ENCODE data around the gene DNAI2. TPM values are rescaled to one million over a fixed set of nuclear protein-coding genes. Genes with fewer than 3 reads are reported as not detected.

The DNAI2 gene
- total RNA-seq, 1 experiment from 2014 or later: not detected

DNA sequence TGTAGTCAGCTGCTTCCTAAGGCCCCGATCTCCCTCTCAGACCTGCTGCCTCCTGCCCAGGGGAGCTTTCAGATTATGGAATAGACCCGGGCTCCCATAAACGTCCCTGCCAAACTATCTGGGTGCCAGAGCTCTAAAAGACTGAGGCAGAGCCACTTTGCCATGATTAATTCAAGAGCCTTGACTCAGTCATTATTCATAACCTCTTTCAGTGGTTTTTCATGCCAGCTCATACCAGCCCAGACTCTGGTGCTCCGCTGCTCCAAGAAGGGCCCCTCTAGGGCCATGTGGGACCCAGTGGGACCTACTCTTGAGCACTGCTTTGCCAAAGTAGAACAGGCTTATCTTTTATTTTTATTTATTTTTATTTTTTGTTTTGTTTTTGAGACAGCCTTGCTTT, 23.9 kb downstream of the DNAI2 start:
- intact Hi-C loops (cut with micrococcal nuclease): no loop called here
- no peaks in the 10 kb centered on the region for H4K20me1 ChIP-seq (ENCODE audit: low read length)
- H3K4me3 ChIP-seq (ENCODE audit: low read length): no peak overlapping the region; the same call in 1 of the 2 replicates
- peak overlapping the region; percentile 54 for H3K27ac ChIP-seq (ENCODE audit: low read length)
- no peaks in the 10 kb centered on the region for H3K27me3 ChIP-seq (ENCODE audit: low read length)
- H3K79me2 ChIP-seq (ENCODE audit: low read length): no peaks in the 10 kb centered on the region
- peaks cover 21% of the 10 kb centered on the region for H3K4me1 ChIP-seq (ENCODE audit: insufficient read depth, low read length)
- peak overlapping the region; percentile 52 for H3K4me2 ChIP-seq (ENCODE audit: low read length)
- no peak overlapping the region for H3K9ac ChIP-seq (ENCODE audit: low read length)
- no peaks in the 10 kb centered on the region for H3K36me3 ChIP-seq (ENCODE audit: low read depth, low read length)
- no TSS peak for BruUV-seq (replicated peaks)
- no peaks in the 10 kb centered on the region for H3K9me3 ChIP-seq (ENCODE audit: low read length)
- ChIA-PET POLR2A (ENCODE audit: unreplicated experiment) (no interaction called here), CTCF (interaction anchor here (0.5 to 1.6 kb wide), 3 partner anchors 13 to 357 kb away, joined by 3 to 5 read pairs (median 4); partner anchors contain the start of gene TTYH2)
- peak overlapping the region; percentile 44; the same call in 1 of the 2 replicates for H2AFZ ChIP-seq (ENCODE audit: low read length)
- ATAC-seq (peak; percentile 76), DNase-seq (peak; percentile 92)
- H3F3A ChIP-seq (ENCODE audit: low read length, unreplicated experiment): no peaks in the 10 kb centered on the region
- no peaks in the 10 kb centered on the region for H3K9me2 ChIP-seq (replicated peaks; ENCODE audit: low read length)
- TF ChIP-seq, protein P1, sequence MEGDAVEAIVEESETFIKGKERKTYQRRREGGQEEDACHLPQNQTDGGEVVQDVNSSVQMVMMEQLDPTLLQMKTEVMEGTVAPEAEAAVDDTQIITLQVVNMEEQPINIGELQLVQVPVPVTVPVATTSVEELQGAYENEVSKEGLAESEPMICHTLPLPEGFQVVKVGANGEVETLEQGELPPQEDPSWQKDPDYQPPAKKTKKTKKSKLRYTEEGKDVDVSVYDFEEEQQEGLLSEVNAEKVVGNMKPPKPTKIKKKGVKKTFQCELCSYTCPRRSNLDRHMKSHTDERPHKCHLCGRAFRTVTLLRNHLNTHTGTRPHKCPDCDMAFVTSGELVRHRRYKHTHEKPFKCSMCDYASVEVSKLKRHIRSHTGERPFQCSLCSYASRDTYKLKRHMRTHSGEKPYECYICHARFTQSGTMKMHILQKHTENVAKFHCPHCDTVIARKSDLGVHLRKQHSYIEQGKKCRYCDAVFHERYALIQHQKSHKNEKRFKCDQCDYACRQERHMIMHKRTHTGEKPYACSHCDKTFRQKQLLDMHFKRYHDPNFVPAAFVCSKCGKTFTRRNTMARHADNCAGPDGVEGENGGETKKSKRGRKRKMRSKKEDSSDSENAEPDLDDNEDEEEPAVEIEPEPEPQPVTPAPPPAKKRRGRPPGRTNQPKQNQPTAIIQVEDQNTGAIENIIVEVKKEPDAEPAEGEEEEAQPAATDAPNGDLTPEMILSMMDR (conservative IDR thresholded peaks at IDR 0.05; ENCODE audit: low read depth, low read length): no peak
- TF ChIP-seq EZH2 (IDR thresholded peaks at IDR 0.05; ENCODE audit: low read length, unreplicated experiment): no peak
- no peak for TF ChIP-seq EZH2phosphoT487 (IDR thresholded peaks at IDR 0.05; ENCODE audit: borderline replicate concordance, low read length)

DNA sequence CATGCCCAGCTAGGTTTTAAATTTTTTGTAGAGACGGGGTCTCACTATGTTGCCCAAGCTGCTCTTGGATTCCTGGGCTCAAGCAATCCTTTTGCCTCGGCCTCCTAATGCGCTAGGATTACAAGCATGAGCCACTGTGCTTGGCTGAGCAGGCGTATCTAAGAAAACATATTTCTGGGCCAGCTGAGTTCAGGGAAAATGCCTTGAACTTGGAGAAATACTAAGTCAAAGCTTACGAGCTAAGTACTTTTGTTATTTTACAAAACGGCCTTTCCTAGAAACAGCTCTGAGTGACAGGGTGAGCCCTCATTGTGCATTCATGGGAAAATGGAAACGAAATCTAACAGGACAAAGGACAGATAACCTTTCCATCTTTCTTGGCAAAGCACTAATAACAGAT, 24.7 kb downstream of the DNAI2 start:
- ChIA-PET POLR2A (ENCODE audit: unreplicated experiment) (no interaction called here), CTCF (interaction anchor here (0.8 to 1.6 kb wide), 2 partner anchors 14 to 270 kb away, joined by 3 to 4 read pairs; no protein-coding TSS in a partner anchor)
- no peak overlapping the region for H3K27ac ChIP-seq (ENCODE audit: low read length)
- no peaks in the 10 kb centered on the region for H3K9me2 ChIP-seq (replicated peaks; ENCODE audit: low read length)
- H3K4me1 ChIP-seq (ENCODE audit: insufficient read depth, low read length): peaks cover 21% of the 10 kb centered on the region
- H3K4me2 ChIP-seq (ENCODE audit: low read length): no peak overlapping the region
- no peak overlapping the region for H3K9ac ChIP-seq (ENCODE audit: low read length)
- ATAC-seq (no peak), DNase-seq (no peak)
- H3K79me2 ChIP-seq (ENCODE audit: low read length): no peaks in the 10 kb centered on the region
- H4K20me1 ChIP-seq (ENCODE audit: low read length): no peaks in the 10 kb centered on the region
- no peaks in the 10 kb centered on the region for H3K36me3 ChIP-seq (ENCODE audit: low read depth, low read length)
- H3K27me3 ChIP-seq (ENCODE audit: low read length): no peaks in the 10 kb centered on the region
- TF ChIP-seq EZH2 (IDR thresholded peaks at IDR 0.05; ENCODE audit: low read length, unreplicated experiment): no peak
- TF ChIP-seq, protein P1 (conservative IDR thresholded peaks at IDR 0.05; ENCODE audit: low read depth, low read length): no peak
- no peak for TF ChIP-seq EZH2phosphoT487 (IDR thresholded peaks at IDR 0.05; ENCODE audit: borderline replicate concordance, low read length)
- no peak overlapping the region for H2AFZ ChIP-seq (ENCODE audit: low read length)
- H3F3A ChIP-seq (ENCODE audit: low read length, unreplicated experiment): no peaks in the 10 kb centered on the region
- BruUV-seq (replicated peaks): no TSS peak
- no peaks in the 10 kb centered on the region for H3K9me3 ChIP-seq (ENCODE audit: low read length)
- H3K4me3 ChIP-seq (ENCODE audit: low read length): no peak overlapping the region
- intact Hi-C loops (cut with micrococcal nuclease): no loop called here

DNA sequence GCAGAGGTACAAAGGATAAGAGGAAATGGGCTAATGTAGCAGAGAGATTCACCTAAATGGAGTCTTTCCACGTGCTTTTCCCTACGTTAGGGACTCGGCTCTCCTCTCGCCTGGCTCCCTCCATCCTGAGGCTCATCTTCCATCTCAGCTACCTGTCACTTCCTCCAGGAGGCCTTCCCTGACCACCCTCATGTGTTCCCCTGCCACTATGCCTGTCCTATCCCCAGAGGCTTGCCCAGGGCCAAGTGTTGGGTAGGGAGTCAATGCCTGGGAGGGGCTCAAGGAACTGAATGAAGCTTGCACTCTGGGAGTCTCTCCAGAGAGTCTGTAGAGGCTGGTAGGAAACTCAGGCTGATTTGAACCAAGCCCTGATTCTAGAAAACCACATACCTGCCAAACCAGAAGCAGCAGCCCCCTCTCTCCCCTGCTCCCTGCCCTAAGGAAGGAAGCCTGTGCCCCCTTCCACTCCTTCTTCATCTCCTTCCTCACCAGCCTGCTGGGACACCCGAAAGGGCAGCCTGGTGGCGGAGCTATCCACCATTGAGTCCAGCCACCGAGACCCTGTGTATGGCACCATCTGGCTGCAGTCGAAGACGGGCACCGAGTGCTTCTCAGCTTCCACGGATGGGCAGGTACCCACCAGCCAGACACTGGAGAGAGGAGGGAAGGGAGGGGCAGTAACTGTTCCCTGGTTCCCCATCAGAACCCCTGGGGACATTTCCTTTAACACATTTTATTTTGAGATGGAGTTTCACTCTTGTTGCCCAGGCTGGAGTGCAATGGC, 25.4 kb downstream of the DNAI2 start:
- ATAC-seq: no peak

More for the DNA sequence above, 25.4 kb downstream of the DNAI2 start:
- H2AFZ ChIP-seq (ENCODE audit: low read length): no peak overlapping the region
- H3K4me2 ChIP-seq (ENCODE audit: low read length): no peak overlapping the region
- no peaks in the 10 kb centered on the region for H3K27me3 ChIP-seq (ENCODE audit: low read length)
- H3K9me3 ChIP-seq (ENCODE audit: low read length): no peaks in the 10 kb centered on the region
- intact Hi-C loops (cut with micrococcal nuclease): no loop called here
- POLR2A ChIA-PET (ENCODE audit: unreplicated experiment): no interaction called here
- no peaks in the 10 kb centered on the region for H4K20me1 ChIP-seq (ENCODE audit: low read length)
- no peak overlapping the region for H3K9ac ChIP-seq (ENCODE audit: low read length)
- no peaks in the 10 kb centered on the region for H3F3A ChIP-seq (ENCODE audit: low read length, unreplicated experiment)
- no peak overlapping the region for H3K27ac ChIP-seq (ENCODE audit: low read length)
- no peaks in the 10 kb centered on the region for H3K9me2 ChIP-seq (replicated peaks; ENCODE audit: low read length)
- no peaks in the 10 kb centered on the region for H3K79me2 ChIP-seq (ENCODE audit: low read length)
- no peaks in the 10 kb centered on the region for H3K36me3 ChIP-seq (ENCODE audit: low read depth, low read length)
- DNase-seq: no peak
- TF ChIP-seq EZH2phosphoT487 (IDR thresholded peaks at IDR 0.05; ENCODE audit: borderline replicate concordance, low read length): no peak
- TF ChIP-seq, protein P1 (conservative IDR thresholded peaks at IDR 0.05; ENCODE audit: low read depth, low read length): no peak
- TF ChIP-seq EZH2 (IDR thresholded peaks at IDR 0.05; ENCODE audit: low read length, unreplicated experiment): no peak
- CTCF ChIA-PET: interaction anchor here (0.8 to 2.0 kb wide), 3 partner anchors 15 to 270 kb away, joined by 3 to 7 read pairs (median 4); partner anchors contain the start of gene BTBD17
- no TSS peak for BruUV-seq (replicated peaks)
- H3K4me1 ChIP-seq (ENCODE audit: insufficient read depth, low read length): peaks cover 21% of the 10 kb centered on the region
- no peak overlapping the region for H3K4me3 ChIP-seq (ENCODE audit: low read length)
